Measurements from ENCODE around the gene SPATA31D3. TPM values are rescaled to one million over a fixed set of nuclear protein-coding genes. Genes with fewer than 3 reads are reported as not detected.

SPATA31D3 gene
- total and polyA plus RNA-seq, 2 of the 13 experiments (the other 11 are each of a cell fraction or from before 2014, with no cell fraction given) = not detected

- Histone ChIP-seq H3K4me3 (replicated peaks in 1 of 3; ENCODE audit: insufficient read depth in 1 of 3, low read depth in 2 of 3, low read length in 3 of 3) (no peak overlapping the region), H2AFZ (ENCODE audit: low read length) (no peak overlapping the region), H3K79me2 (ENCODE audit: insufficient read depth, low read length) (no peaks in the 10 kb centered on the region), H3K4me1 (ENCODE audit: insufficient read depth, low read length) (no peaks in the 10 kb centered on the region), H3K9ac (ENCODE audit: insufficient read depth, low read depth, low read length) (no peak overlapping the region), H3K27ac (ENCODE audit: extremely low read length, insufficient read depth, low read length) (no peak overlapping the region), H4K20me1 (ENCODE audit: insufficient read depth, low read length) (no peaks in the 10 kb centered on the region), H3K9me3 (ENCODE audit: low read length) (no peaks in the 10 kb centered on the region), H3K4me2 (ENCODE audit: low read depth, low read length) (no peak overlapping the region), H3K27me3 (ENCODE audit: control insufficient read depth in 1 of 2, insufficient read depth in 2 of 2, low read length in 2 of 2) (no peaks in the 10 kb centered on the region), H3K36me3 (replicated peaks in 1 of 2; ENCODE audit: control insufficient read depth in 1 of 2, insufficient read depth in 2 of 2, low read length in 2 of 2) (no peaks in the 10 kb centered on the region)
- TF ChIP-seq HDAC6 (IDR thresholded peaks at IDR 0.05; ENCODE audit: low read depth, low read length) = no peak
- no peak for TF ChIP-seq ZNF670 (CRISPR knock-in tag; IDR thresholded peaks at IDR 0.05; ENCODE audit: borderline replicate concordance)
- no peak for TF ChIP-seq REPIN1 (CRISPR knock-in tag; IDR thresholded peaks at IDR 0.05; ENCODE audit: borderline replicate concordance, low read depth)
- no peak for TF ChIP-seq KDM2A (CRISPR knock-in tag; IDR thresholded peaks at IDR 0.05; ENCODE audit: borderline replicate concordance, low read depth)
- no peak for TF ChIP-seq HDAC2 (CRISPR knock-in tag; IDR thresholded peaks at IDR 0.05)
- FAIRE-seq = no peak
- in situ Hi-C loops (cut with HindIII; ENCODE audit: extremely low pct_ligation_motif_present, low pct_unique_long_range_greater_than_20kb) (no loop called here), intact Hi-C loops (cut with micrococcal nuclease; ENCODE audit: unreplicated experiment) (no loop called here)
- CTCF ChIA-PET (ENCODE audit: low intra/inter-chr PET ratio, low total read pairs) = no interaction called here
- POLR2A ChIA-PET = no interaction called here
- BruUV-seq (replicated peaks) = no TSS peak
- no peak for DNase-seq (ENCODE audit: low spot score)
- ATAC-seq = no peak
Observed at GRCh38 chr9:81969971-81970370, 26.7 kb downstream of the SPATA31D3 start.

DNA sequence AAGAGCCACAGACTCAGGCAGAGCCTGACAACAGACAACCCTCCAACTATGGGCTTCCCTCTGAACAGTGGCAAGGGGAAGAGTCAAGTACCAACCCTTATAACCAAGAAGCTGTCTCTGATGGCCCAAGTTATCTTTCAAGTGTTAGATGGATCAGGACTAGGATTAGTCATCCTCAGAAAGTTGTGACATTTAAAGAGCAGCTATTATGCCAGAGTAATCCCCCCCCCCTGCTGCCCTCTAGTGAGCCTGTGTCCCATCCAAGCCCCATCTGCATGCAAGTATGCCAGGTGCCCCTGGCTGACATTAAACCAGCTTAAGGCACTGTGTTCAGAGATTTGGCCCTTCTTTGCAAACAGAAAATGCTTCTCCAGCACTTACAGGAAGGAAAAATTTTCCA, 28.4 kb downstream of the SPATA31D3 start:
- no peak overlapping the region for H3K27ac ChIP-seq (ENCODE audit: extremely low read length, insufficient read depth, low read length)
- no peaks in the 10 kb centered on the region for H3K27me3 ChIP-seq (ENCODE audit: control insufficient read depth in 1 of 2, insufficient read depth in 2 of 2, low read length in 2 of 2)
- DNase-seq (ENCODE audit: low spot score) (no peak), ATAC-seq (no peak), FAIRE-seq (no peak)
- no peaks in the 10 kb centered on the region for H3K36me3 ChIP-seq (replicated peaks in 1 of 2; ENCODE audit: control insufficient read depth in 1 of 2, insufficient read depth in 2 of 2, low read length in 2 of 2)
- no peak overlapping the region for H3K4me2 ChIP-seq (ENCODE audit: low read depth, low read length)
- POLR2A ChIA-PET = no interaction called here
- intact Hi-C loops (cut with micrococcal nuclease; ENCODE audit: unreplicated experiment) = no loop called here
- H3K9ac ChIP-seq (ENCODE audit: insufficient read depth, low read depth, low read length) = no peak overlapping the region
- H2AFZ ChIP-seq (ENCODE audit: low read length) = no peak overlapping the region
- no TSS peak for BruUV-seq (replicated peaks)
- H3K4me1 ChIP-seq (ENCODE audit: insufficient read depth, low read length) = no peaks in the 10 kb centered on the region
- no peaks in the 10 kb centered on the region for H4K20me1 ChIP-seq (ENCODE audit: insufficient read depth, low read length)
- no peaks in the 10 kb centered on the region for H3K9me3 ChIP-seq (ENCODE audit: low read length)
- no peaks in the 10 kb centered on the region for H3K79me2 ChIP-seq (ENCODE audit: insufficient read depth, low read length)
- in situ Hi-C loops (cut with HindIII; ENCODE audit: extremely low pct_ligation_motif_present, low pct_unique_long_range_greater_than_20kb) = no loop called here
- H3K4me3 ChIP-seq (replicated peaks in 1 of 3; ENCODE audit: insufficient read depth in 1 of 3, low read depth in 2 of 3, low read length in 3 of 3) = no peak overlapping the region
- CTCF ChIA-PET (ENCODE audit: low intra/inter-chr PET ratio, low total read pairs) = no interaction called here
- no peak for TF ChIP-seq HNRNPLL (IDR thresholded peaks at IDR 0.05; ENCODE audit: low read depth, low read length, poor library complexity, severe bottlenecking)
- no peak for TF ChIP-seq SYNCRIP (IDR thresholded peaks at IDR 0.05; ENCODE audit: insufficient read depth, low read depth, low read length)
- TF ChIP-seq SAFB2 (CRISPR knock-in tag; IDR thresholded peaks at IDR 0.05; ENCODE audit: borderline replicate concordance, low read depth) = no peak
- TF ChIP-seq BCL6 (CRISPR knock-in tag; IDR thresholded peaks at IDR 0.05) = no peak
- TF ChIP-seq ZNF235 (CRISPR knock-in tag; IDR thresholded peaks at IDR 0.05; ENCODE audit: borderline replicate concordance) = no peak
- no peak for TF ChIP-seq HHEX (CRISPR knock-in tag; IDR thresholded peaks at IDR 0.05)
- no peak for TF ChIP-seq ZBTB7A (CRISPR knock-in tag; IDR thresholded peaks at IDR 0.05)
- TF ChIP-seq NR2F2 (IDR thresholded peaks at IDR 0.05; ENCODE audit: borderline replicate concordance, low read depth) = no peak
- TF ChIP-seq RXRA (CRISPR knock-in tag; IDR thresholded peaks at IDR 0.05) = no peak
- no peak for TF ChIP-seq ZBTB37 (CRISPR knock-in tag; IDR thresholded peaks at IDR 0.05)
- TF ChIP-seq, protein P1, sequence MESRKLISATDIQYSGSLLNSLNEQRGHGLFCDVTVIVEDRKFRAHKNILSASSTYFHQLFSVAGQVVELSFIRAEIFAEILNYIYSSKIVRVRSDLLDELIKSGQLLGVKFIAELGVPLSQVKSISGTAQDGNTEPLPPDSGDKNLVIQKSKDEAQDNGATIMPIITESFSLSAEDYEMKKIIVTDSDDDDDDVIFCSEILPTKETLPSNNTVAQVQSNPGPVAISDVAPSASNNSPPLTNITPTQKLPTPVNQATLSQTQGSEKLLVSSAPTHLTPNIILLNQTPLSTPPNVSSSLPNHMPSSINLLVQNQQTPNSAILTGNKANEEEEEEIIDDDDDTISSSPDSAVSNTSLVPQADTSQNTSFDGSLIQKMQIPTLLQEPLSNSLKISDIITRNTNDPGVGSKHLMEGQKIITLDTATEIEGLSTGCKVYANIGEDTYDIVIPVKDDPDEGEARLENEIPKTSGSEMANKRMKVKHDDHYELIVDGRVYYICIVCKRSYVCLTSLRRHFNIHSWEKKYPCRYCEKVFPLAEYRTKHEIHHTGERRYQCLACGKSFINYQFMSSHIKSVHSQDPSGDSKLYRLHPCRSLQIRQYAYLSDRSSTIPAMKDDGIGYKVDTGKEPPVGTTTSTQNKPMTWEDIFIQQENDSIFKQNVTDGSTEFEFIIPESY (CRISPR knock-in tag; IDR thresholded peaks at IDR 0.05) = no peak
- no peak for TF ChIP-seq CC2D1A (CRISPR knock-in tag; IDR thresholded peaks at IDR 0.05)
